Esophagus (tissue), 2 donors: ENCODE results near the gene CYP39A1. TPM values are rescaled to one million over a fixed set of nuclear protein-coding genes. Genes with fewer than 3 reads are reported as not detected.
A peak's percentile ranks its signal among the peaks of the same experiment; 100 is the strongest.

ENCODE experiments used
- H3K27ac ChIP-seq, 2 donors: one replicate each; pipeline ENCODE4 v1.5.1; 2013; ENCODE audit warnings: low read depth in 2 of 2, mild to moderate bottlenecking in 2 of 2, inconsistent platforms in 1 of 2, low read length in 1 of 2, moderate library complexity in 1 of 2
- H3K27me3 ChIP-seq, 2 donors: one replicate each; pipeline ENCODE4 v1.6.1; 2013; ENCODE audit warnings: low read length in 2 of 2, control low read depth in 1 of 2, mild to moderate bottlenecking in 1 of 2; ENCODE audit not compliant: insufficient read depth in 2 of 2, control insufficient read depth in 1 of 2
- H3K36me3 ChIP-seq, 2 donors: one replicate each; pipeline ENCODE4 v1.6.1; 2013; ENCODE audit warnings: low read length in 1 of 2; ENCODE audit not compliant: control insufficient read depth in 2 of 2, insufficient read depth in 2 of 2
- H3K4me1 ChIP-seq, 2 donors: one replicate each; pipeline ENCODE4 v1.6.1; 2013; ENCODE audit warnings: low read length in 1 of 2; ENCODE audit not compliant: control insufficient read depth in 2 of 2, insufficient read depth in 2 of 2
- H3K4me3 ChIP-seq, 2 donors: one replicate each; pipeline ENCODE4 v1.5.1; 2013; ENCODE audit warnings: low read length in 2 of 2, mild to moderate bottlenecking in 2 of 2, low read depth in 1 of 2, moderate library complexity in 1 of 2
- H3K9me3 ChIP-seq, 2 donors: one replicate each; pipeline ENCODE4 v1.6.1; 2013; ENCODE audit warnings: mild to moderate bottlenecking in 2 of 2, low read depth in 1 of 2, low read length in 1 of 2, moderate library complexity in 1 of 2; ENCODE audit not compliant: control insufficient read depth in 2 of 2, insufficient read depth in 1 of 2
- WGBS, 2 donors: extraction: QIAGEN DNeasy Blood & Tissue Kit; methylation state at CpG; one replicate each; pipeline ENCODE4 v1.1.7; 2013; 5-methylcytosine and 5-hydroxymethylcytosine counted together
- polyA plus RNA-seq, 2 donors: library from polyadenylated mRNA; stranded (reverse); fragments of 200-250 nt; gene quantifications; one replicate each; pipeline ENCODE4 v1.2.3, GENCODE V29; 2013
- donor health status: healthy with polysubstance abuse.
- donor health status: Bipolar disorder and iron deficiency.

The CYP39A1 gene
- polyA plus RNA-seq, 2 donors = 2.4 to 3.2 TPM

DNA sequence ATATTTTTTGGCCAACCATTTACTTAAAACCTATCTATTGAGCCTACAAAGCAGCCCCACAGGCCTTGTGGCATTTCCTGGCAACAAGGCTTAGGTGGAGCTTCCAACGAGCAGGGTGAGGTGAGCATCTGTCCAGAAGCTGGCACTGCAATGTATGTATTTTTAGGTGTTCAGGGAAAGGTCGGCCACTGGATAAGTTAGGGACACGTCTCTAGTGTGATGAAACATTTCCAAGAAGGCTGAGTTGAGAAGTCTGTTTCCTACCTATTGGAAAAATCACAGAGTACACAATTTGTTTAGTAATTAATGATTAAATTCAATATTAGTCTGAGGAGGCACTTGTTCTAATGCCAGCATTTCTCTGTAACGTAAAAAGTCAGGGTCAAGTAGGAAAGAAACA is 143.6 kb downstream of the CYP39A1 start:
- no peaks in the 10 kb centered on the region for H3K36me3 ChIP-seq
- H3K4me3 ChIP-seq = no peak overlapping the region
- H3K27ac ChIP-seq = no peak overlapping the region
- H3K9me3 ChIP-seq = no peaks in the 10 kb centered on the region
- no peaks in the 10 kb centered on the region for H3K27me3 ChIP-seq
- H3K4me1 ChIP-seq = no peaks in the 10 kb centered on the region
- WGBS, 2 donors = 61 to 62% methylated on average over 4 of the region's 4 CpGs

DNA sequence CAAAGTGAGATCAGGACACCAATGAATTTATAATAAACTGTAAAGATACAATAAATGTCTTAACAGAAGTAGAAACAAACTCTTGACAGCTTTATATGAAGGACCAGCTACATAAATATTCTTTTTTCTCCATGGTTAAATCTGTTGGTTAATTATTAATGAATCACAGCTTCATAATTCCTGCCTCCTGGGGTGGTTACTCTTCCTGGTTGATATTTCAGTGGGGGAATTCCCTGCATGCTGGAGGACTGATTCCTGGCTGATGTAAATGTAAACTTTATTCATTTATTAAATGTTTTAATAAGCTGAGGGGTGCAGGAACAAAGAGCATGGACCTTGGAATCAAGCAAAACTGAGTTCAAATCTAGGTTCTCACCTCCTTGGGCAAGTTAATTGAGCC is 145.2 kb downstream of the CYP39A1 start:
- no peak overlapping the region for H3K27ac ChIP-seq
- H3K4me3 ChIP-seq = no peak overlapping the region
- no peaks in the 10 kb centered on the region for H3K9me3 ChIP-seq
- no peaks in the 10 kb centered on the region for H3K27me3 ChIP-seq
- H3K4me1 ChIP-seq = no peaks in the 10 kb centered on the region
- H3K36me3 ChIP-seq = no peaks in the 10 kb centered on the region

DNA sequence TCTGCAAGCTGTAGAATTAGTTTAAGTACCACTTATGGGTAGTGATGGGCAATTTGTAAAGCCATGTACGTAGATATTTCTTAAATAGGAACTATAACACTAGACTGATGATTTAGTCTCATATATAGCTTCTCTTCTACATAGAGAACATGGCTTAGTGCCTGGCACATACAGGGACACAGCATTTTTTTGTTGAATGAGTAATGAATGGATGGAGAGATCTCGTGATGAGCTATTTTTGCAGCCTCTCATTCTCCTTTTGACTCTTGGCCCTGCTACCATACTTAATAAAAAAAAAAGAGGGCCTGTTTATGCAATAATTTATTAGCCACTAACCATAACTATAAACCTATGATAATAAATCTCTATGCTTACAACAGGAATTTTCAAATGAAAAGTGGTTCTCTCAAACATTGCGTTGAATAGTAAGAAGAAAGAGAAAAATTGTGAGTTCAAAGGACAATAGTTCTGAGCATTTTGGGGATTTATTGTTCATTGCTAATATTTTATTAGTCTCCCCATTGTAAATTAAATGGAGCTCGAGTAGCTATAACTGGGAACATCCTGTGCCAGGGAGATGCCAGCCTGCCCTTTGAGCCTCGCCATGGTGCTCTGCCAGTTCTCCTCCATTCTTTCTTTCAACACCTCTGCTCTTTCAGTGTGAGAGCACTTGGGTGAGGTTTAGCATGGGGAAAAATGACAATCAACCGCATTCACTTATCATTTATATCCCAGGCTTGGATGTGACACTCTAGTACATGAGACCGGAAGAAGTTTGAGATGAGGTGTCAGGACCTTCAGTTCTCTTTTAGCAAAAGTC is 146.7 kb downstream of the CYP39A1 start:
- 81% methylated on average over 7 of the region's 7 CpGs for WGBS, 2 donors
- H3K9me3 ChIP-seq = no peaks in the 10 kb centered on the region
- H3K36me3 ChIP-seq = no peaks in the 10 kb centered on the region
- no peak overlapping the region for H3K4me3 ChIP-seq
- no peak overlapping the region for H3K27ac ChIP-seq
- no peaks in the 10 kb centered on the region for H3K27me3 ChIP-seq
- no peaks in the 10 kb centered on the region for H3K4me1 ChIP-seq

DNA sequence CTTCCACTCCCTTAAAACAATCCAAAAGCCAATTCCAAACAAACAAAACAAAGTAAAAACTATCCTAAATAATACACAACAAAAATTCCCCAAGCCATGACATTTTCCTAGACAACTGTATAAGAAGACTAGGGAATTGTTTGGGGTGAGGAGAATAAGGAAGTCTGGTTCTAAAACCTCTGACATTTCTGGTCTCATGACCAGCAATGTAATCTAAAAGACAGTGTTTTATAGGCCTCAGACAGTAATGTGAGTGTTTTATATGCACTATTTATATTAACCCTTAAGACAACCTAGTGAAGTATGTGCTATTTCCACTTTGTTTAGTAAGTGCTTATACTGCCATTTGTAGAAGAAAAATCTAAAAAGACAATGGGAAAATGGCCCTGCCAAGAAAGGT is 148.4 kb downstream of the CYP39A1 start:
- H3K4me1 ChIP-seq = no peaks in the 10 kb centered on the region
- H3K9me3 ChIP-seq = no peaks in the 10 kb centered on the region
- H3K4me3 ChIP-seq = no peak overlapping the region
- no peak overlapping the region for H3K27ac ChIP-seq
- no peaks in the 10 kb centered on the region for H3K36me3 ChIP-seq
- no peaks in the 10 kb centered on the region for H3K27me3 ChIP-seq

DNA sequence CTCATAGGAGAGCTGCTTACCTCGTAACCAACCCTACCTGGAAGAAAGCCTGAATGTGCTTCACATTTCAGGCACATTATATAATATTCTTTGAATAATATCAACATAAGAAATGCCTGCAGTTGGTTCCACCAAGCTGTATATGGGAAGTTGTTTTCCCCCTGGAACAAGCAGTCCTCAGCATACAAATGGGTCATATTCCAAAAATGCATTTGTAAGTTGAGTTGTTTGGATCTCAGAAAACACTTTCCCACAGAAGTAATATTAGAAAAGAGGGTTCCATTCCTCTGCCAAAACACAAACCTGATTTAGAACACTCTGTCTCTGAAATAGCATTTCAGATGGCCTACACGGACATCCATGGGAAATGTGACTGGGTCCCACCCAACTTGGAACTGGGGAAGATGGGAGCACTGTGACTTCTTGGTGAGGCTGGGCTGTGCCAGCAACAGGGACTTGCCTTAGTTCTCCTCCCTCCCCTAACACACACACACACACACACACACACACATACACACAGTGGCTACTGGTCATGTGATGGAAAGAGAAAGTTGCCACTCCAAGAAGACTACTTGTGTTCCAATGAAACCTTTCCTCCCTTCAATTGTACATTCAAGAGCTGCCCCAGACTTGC is 150.0 kb downstream of the CYP39A1 start:
- Histone ChIP-seq H3K27me3 (no peaks in the 10 kb centered on the region), H3K9me3 (no peaks in the 10 kb centered on the region), H3K4me3 (no peak overlapping the region), H3K27ac (peak overlapping the region; percentile 17 to 30), H3K4me1 (no peaks in the 10 kb centered on the region), H3K36me3 (no peaks in the 10 kb centered on the region)
- WGBS, 2 donors = 72 to 82% methylated on average over 2 of the region's 2 CpGs

DNA sequence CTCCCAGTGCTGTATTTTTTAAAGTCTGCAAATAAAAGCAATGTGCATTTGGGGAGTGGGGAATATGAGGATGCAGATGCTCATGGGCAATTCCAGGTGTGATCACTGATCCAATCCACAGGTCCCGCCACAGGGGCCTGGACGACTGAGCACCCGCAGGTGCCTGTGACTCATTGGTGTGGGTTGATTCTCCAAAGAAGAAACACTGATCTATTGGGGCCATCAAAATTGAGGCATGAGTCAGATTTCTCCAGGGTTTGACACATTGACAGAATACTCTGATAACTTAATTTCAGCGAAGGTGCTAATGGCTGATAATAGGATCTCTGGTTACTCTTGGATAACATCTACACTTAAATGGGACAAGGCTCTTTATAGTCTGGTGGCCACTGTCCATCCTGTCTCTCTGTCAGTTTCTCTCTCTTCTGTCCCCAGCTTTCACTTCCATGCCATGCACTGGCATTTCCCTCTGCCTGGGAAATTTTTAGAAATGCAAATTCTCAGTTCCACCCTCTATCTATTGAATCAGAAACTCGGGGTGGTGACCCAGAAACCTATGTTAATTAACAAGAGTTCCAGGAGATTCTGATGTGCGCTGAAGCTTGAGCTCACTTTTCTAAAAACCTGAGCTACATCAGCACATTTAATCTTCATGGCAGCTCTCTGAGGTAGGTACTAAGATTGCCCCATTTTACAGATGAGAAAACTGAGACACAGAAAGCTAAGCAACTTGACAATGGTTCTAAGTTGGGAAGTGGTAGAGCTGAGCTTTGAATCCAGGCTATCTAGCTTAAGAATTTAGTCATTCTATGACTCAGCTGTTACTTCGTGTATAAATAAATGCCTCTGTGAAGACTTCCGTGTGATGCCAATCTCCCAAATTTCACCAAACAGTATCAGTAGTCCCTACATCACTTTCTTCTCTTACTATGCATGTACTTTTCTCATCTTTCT is 151.2 kb downstream of the CYP39A1 start:
- Histone ChIP-seq H3K9me3 (no peaks in the 10 kb centered on the region), H3K4me1 (no peaks in the 10 kb centered on the region), H3K27me3 (no peaks in the 10 kb centered on the region), H3K4me3 (no peak overlapping the region), H3K27ac (no peak overlapping the region), H3K36me3 (no peaks in the 10 kb centered on the region)
- 70 to 73% methylated on average over 8 of the region's 8 CpGs for WGBS, 2 donors

DNA sequence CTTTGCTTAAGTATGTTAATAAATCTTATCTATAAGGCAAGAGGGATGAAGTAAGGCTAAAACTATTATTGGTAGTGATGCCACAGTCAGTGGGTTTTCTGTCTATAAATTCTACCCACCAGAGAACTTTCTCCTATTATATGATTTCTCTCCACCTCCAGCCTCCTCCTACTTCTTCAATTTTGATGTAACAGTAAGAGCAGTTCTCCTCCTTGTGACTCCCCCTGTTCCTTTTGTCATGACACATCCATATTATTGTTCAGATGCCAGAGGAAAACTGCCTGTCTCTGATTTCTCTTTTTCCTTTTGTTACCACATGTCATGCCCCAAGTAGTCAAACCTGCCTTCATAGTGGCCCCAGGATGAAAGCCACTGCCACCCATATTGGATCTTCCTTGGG is 152.2 kb downstream of the CYP39A1 start:
- no peaks in the 10 kb centered on the region for H3K36me3 ChIP-seq
- H3K4me3 ChIP-seq = no peak overlapping the region
- H3K4me1 ChIP-seq = no peaks in the 10 kb centered on the region
- H3K27ac ChIP-seq = no peak overlapping the region
- no peaks in the 10 kb centered on the region for H3K27me3 ChIP-seq
- H3K9me3 ChIP-seq = no peaks in the 10 kb centered on the region

Other genes with a start within 250 kb of the CYP39A1 start
- gene RCAN2, start 161.4 kb downstream of the CYP39A1 start, polyA plus RNA-seq = 1 to 10 TPM; 2.1 to 4.8 TPM
- 10 to 100 TPM in 1 of 2 donors, 1 to 10 TPM in 1; 8.0 to 25.0 TPM for gene SLC25A27, start 157 bp upstream of the CYP39A1 start, polyA plus RNA-seq
- under 1 TPM; 0.11 to 0.41 TPM for gene TDRD6, start 35.1 kb upstream of the CYP39A1 start, polyA plus RNA-seq
- gene PLA2G7, start 82.6 kb upstream of the CYP39A1 start, polyA plus RNA-seq = under 1 TPM; 0.12 TPM
- not detected for gene ANKRD66, start 94.1 kb upstream of the CYP39A1 start, polyA plus RNA-seq
- gene MEP1A, start 140.6 kb upstream of the CYP39A1 start, polyA plus RNA-seq = under 1 TPM in 1 of 2 donors, not detected in 1; 0.01 TPM